OCI-LY7 (cell line): ENCODE results near the gene CENPV.

ENCODE experiments used
- CTCF ChIP-seq: fragments of 200-600 bp; sonication (generic); conservative IDR thresholded peaks from 2 replicates; pipeline ENCODE4 v1.5.1; 2014; ENCODE audit warnings: mild to moderate bottlenecking, antibody characterized with exemption, low read length, moderate library complexity, mixed read lengths
- EZH2phosphoT487 ChIP-seq: fragments of 200-600 bp; sonication (generic); IDR thresholded peaks from 2 replicates; pipeline ENCODE4 v1.6.1; 2018; ENCODE audit warnings: low read depth, borderline replicate concordance, mild to moderate bottlenecking, mixed run types, antibody characterized with exemption, low read length, moderate library complexity, mixed read lengths

- TF ChIP-seq CTCF, result no peak
- TF ChIP-seq EZH2phosphoT487, result no peak
Observed at GRCh38 chr17:16351831-16352230, 1.4 kb downstream of the CENPV start.
